Smooth muscle cell (in vitro differentiated cells): ENCODE results near the gene HNRNPAB. TPM values are rescaled to one million over a fixed set of nuclear protein-coding genes. Genes with fewer than 3 reads are reported as not detected.
"Not testable (repeated sequence)": the region's sequence is repeated elsewhere in the genome, so short reads cannot be mapped to it uniquely, and the experiment has no call there.

Experiments used
- DNase-seq: peaks from one replicate; lab custom pipeline; 2025; ENCODE audit not compliant: unreplicated experiment; lab: John Stamatoyannopoulos, UW
- H2AFZ ChIP-seq: fragments of 200-600 bp; sonication (generic); 2 replicates; pipeline ENCODE4 v1.6.0; 2016; ENCODE audit warnings: antibody characterized with exemption, low read depth, mild to moderate bottlenecking
- H3F3A ChIP-seq: fragments of 200-600 bp; sonication (generic); 2 replicates; pipeline ENCODE4 v1.6.0; 2017; ENCODE audit warnings: antibody characterized with exemption, low read depth
- H3K27ac ChIP-seq: fragments of 200-600 bp; sonication (generic); 2 replicates; pipeline ENCODE4 v1.5.1; 2016; ENCODE audit warnings: low read depth, mild to moderate bottlenecking
- H3K27me3 ChIP-seq: fragments of 200-600 bp; sonication (generic); 2 replicates; pipeline ENCODE4 v1.6.1; 2016; ENCODE audit warnings: low read depth, mild to moderate bottlenecking
- H3K36me3 ChIP-seq: fragments of 200-600 bp; sonication (generic); 2 replicates; pipeline ENCODE4 v1.5.1; 2016; ENCODE audit warnings: low read depth
- H3K4me1 ChIP-seq: fragments of 200-600 bp; sonication (generic); 2 replicates; pipeline ENCODE4 v1.5.1; 2016; ENCODE audit warnings: low read depth
- H3K4me2 ChIP-seq: fragments of 200-600 bp; sonication (generic); 2 replicates; pipeline ENCODE4 v1.6.0; 2016; ENCODE audit warnings: mild to moderate bottlenecking
- H3K4me3 ChIP-seq: fragments of 200-600 bp; sonication (generic); 2 replicates; pipeline ENCODE4 v1.5.1; 2016; ENCODE audit warnings: mild to moderate bottlenecking
- H3K79me2 ChIP-seq: fragments of 200-600 bp; sonication (generic); 2 replicates; pipeline ENCODE4 v1.6.0; 2016; ENCODE audit warnings: low read depth, mild to moderate bottlenecking
- H3K9ac ChIP-seq: fragments of 200-600 bp; sonication (generic); 2 replicates; pipeline ENCODE4 v1.6.0; 2016; ENCODE audit warnings: low read depth
- H3K9me3 ChIP-seq: fragments of 200-600 bp; sonication (generic); replicated peaks from 2 replicates; pipeline ENCODE4 v1.5.1; 2016; ENCODE audit warnings: low read depth
- H4K20me1 ChIP-seq: fragments of 200-600 bp; sonication (generic); 2 replicates; pipeline ENCODE4 v1.6.0; 2016; ENCODE audit warnings: low read depth
- WGBS: methylation state at CpG from one replicate; pipeline ENCODE4 v1.1.7; 2016; ENCODE audit warnings: low lambda C conversion rate; 5-methylcytosine and 5-hydroxymethylcytosine counted together
- polyA plus RNA-seq: library from polyadenylated mRNA; unstranded; fragments of >200 nt; fragmentation: Nextera tagmentation; extraction: Ambion mirVana; gene quantifications from 2 replicates; pipeline ENCODE4 v1.2.1, GENCODE V29; 2016
- total RNA-seq: library from RNA; depleted of rRNA; stranded (reverse); fragments of >200 nt; gene quantifications from 2 replicates; pipeline ENCODE4 v1.2.3, GENCODE V29; 2014
- TF ChIP-seq, protein P1 (sequence below): fragments of 200-600 bp; sonication (generic); IDR thresholded peaks from 2 replicates; pipeline ENCODE4 v1.5.1; 2017; ENCODE audit warnings: borderline replicate concordance, mild to moderate bottlenecking, antibody characterized with exemption; ENCODE audit not compliant: insufficient read depth, poor library complexity, severe bottlenecking

Gene HNRNPAB
- total and polyA plus RNA-seq, 2 experiments from 2014 or later = 79.3 to 170 TPM

DNA sequence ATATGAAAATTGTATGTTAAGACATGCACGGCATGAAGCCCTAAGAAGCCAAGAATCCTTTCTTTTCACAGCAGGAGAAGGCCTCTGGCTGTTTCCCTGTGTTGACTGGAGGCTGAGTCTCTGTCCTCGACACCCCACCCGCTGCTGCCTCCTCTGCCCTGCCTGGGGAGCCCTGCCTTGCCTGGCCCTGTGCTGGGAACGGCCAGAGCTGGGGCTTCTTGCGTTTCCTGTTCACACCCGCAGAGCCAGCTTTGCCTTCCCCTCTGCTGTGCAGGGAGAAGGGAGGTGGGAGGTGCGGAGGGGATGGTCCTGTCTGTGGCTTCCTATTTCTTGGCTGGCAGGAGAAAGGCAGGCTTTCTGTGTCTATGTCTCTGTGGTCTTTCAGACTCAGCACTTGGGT, 10.3 kb upstream of the HNRNPAB start:
- 62% methylated on average over 7 of the region's 7 CpGs for WGBS

DNA sequence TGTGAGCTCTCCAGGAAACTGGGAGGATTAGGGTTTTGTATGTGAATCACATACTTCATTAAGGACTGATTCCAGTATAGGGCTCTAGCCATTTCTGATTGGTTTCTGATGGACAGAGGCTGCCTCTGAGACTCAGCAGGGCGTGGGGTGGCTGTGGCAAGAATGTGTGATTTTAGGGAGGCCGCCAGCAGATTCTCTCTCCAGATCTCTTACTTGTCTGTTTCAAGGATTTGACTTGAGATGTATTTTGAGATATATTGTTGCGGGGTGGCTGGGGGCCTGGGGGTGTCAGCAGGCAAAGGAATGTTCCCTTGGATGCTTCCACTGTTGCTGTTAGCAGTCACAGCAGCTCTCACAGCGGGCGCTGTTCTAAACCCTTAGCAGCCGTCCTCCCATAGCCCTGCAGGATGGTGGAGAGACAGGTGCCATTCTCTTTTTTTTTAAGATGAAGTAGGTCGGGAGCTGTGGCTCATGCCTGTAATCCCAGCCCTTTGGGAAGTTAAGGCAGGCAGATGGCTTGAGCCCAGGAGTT, 8.0 kb upstream of the HNRNPAB start:
- Histone ChIP-seq H4K20me1 (no peaks in the 10 kb centered on the region), H3K36me3 (no peaks in the 10 kb centered on the region), H3F3A (no peaks in the 10 kb centered on the region), H3K9ac (no peak overlapping the region), H2AFZ (no peak overlapping the region), H3K4me2 (no peak overlapping the region), H3K27me3 (no peaks in the 10 kb centered on the region), H3K79me2 (no peaks in the 10 kb centered on the region), H3K4me3 (no peak overlapping the region), H3K4me1 (peaks cover 7% of the 10 kb centered on the region), H3K27ac (no peak overlapping the region), H3K9me3 (no peaks in the 10 kb centered on the region)
- TF ChIP-seq, protein P1, sequence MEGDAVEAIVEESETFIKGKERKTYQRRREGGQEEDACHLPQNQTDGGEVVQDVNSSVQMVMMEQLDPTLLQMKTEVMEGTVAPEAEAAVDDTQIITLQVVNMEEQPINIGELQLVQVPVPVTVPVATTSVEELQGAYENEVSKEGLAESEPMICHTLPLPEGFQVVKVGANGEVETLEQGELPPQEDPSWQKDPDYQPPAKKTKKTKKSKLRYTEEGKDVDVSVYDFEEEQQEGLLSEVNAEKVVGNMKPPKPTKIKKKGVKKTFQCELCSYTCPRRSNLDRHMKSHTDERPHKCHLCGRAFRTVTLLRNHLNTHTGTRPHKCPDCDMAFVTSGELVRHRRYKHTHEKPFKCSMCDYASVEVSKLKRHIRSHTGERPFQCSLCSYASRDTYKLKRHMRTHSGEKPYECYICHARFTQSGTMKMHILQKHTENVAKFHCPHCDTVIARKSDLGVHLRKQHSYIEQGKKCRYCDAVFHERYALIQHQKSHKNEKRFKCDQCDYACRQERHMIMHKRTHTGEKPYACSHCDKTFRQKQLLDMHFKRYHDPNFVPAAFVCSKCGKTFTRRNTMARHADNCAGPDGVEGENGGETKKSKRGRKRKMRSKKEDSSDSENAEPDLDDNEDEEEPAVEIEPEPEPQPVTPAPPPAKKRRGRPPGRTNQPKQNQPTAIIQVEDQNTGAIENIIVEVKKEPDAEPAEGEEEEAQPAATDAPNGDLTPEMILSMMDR = no peak
- 90% methylated on average over 7 of the region's 7 CpGs for WGBS
- DNase-seq = no peak

More for the DNA sequence above, 10.3 kb upstream of the HNRNPAB start:
- Histone ChIP-seq H3K4me1 (peaks cover 7% of the 10 kb centered on the region), H3K27ac (no peak overlapping the region), H3K9me3 (no peaks in the 10 kb centered on the region), H3K9ac (no peak overlapping the region), H2AFZ (no peak overlapping the region), H3K27me3 (no peaks in the 10 kb centered on the region), H3K36me3 (no peaks in the 10 kb centered on the region), H4K20me1 (no peaks in the 10 kb centered on the region), H3K4me2 (no peak overlapping the region), H3K4me3 (no peak overlapping the region), H3F3A (no peaks in the 10 kb centered on the region), H3K79me2 (no peaks in the 10 kb centered on the region)
- TF ChIP-seq, protein P1 = no peak
- DNase-seq = no peak

DNA sequence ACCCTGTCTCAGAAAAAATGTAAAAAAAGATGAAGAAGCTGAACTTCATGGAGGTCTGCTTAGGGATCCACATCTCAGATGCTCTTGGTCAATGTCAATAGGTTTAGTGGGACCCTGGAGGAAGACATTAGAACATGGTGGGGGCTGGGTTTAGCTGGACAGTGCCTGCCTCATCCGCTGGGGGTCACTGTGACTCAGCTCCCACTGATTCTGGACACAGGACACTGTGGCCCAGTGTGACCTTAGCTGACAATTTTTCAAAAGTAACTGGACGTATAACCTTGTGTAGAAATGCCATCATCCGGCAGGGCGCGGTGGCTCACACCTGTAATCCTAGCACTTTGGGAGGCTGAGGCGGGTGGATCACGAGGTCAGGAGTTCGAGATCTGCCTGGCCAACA, 7.3 kb upstream of the HNRNPAB start:
- TF ChIP-seq, protein P1 = peak; percentile 24

DNA sequence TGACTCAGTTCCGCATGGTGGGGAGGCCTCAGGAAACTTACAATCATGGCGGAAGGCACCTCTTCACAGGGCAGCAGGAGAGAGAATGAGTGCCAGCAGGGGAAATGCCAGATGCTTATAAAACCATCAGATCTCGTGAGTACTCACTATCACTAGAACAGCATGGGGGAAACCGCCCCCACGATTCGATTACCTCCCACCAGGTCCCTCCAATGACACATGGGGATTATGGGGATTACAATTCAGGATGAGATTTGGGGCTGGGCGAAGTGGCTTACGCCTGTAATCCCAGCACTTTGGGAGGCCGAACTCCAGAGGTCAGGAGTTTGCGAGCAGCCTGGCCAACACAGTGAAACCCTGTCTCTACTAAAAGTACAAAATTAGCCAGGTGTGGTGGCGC, 6.2 kb upstream of the HNRNPAB start:
- not testable (repeated sequence) for H3K4me3 ChIP-seq, H3K27me3 ChIP-seq, H2AFZ ChIP-seq, H3K27ac ChIP-seq, H3K9me3 ChIP-seq, H3K4me2 ChIP-seq, H3K9ac ChIP-seq, H4K20me1 ChIP-seq, DNase-seq, H3F3A ChIP-seq, H3K36me3 ChIP-seq, H3K4me1 ChIP-seq, H3K79me2 ChIP-seq
- 90% methylated on average over 11 of the region's 11 CpGs for WGBS

More for the DNA sequence above, 7.3 kb upstream of the HNRNPAB start:
- no peak overlapping the region for H3K4me2 ChIP-seq
- peaks cover 7% of the 10 kb centered on the region for H3K4me1 ChIP-seq
- H3K36me3 ChIP-seq = no peaks in the 10 kb centered on the region
- H3K9ac ChIP-seq = no peak overlapping the region
- no peaks in the 10 kb centered on the region for H3K79me2 ChIP-seq
- no peaks in the 10 kb centered on the region for H3F3A ChIP-seq
- no peaks in the 10 kb centered on the region for H4K20me1 ChIP-seq
- H3K27ac ChIP-seq = no peak overlapping the region
- DNase-seq = no peak
- no peak overlapping the region for H3K4me3 ChIP-seq
- H3K9me3 ChIP-seq = no peaks in the 10 kb centered on the region
- 86% methylated on average over 8 of the region's 8 CpGs for WGBS
- no peak overlapping the region for H2AFZ ChIP-seq
- H3K27me3 ChIP-seq = no peaks in the 10 kb centered on the region
